Lower lobe of right lung (tissue), 2 donors: ENCODE measurements around the gene SPATA19. TPM values are rescaled to one million over a fixed set of nuclear protein-coding genes. Genes with fewer than 3 reads are reported as not detected.

Source experiments
- ATAC-seq, 2 donors: fragments of 200-7000 bp; cut with Tn5 transposase; one replicate each; pipeline ENCODE4 v1.9.1; 2020 to 2022; ENCODE audit warnings: mild to moderate bottlenecking in 2 of 2, moderate library complexity in 2 of 2
- DNase-seq: peaks from one replicate; pipeline ENCODE4 v3.0.0-alpha.2; 2020
- H3K27ac ChIP-seq: fragments of 200-600 bp; one replicate; pipeline ENCODE4 v1.8.0; 2022
- H3K27me3 ChIP-seq: fragments of 200-600 bp; one replicate; pipeline ENCODE4 v1.8.0; 2022; ENCODE audit warnings: low read depth
- H3K36me3 ChIP-seq: fragments of 200-600 bp; one replicate; pipeline ENCODE4 v1.8.0; 2022; ENCODE audit warnings: mild to moderate bottlenecking
- H3K4me1 ChIP-seq: fragments of 200-600 bp; one replicate; pipeline ENCODE4 v1.8.0; 2022
- H3K4me3 ChIP-seq: fragments of 200-600 bp; one replicate; pipeline ENCODE4 v1.8.0; 2022; ENCODE audit warnings: mild to moderate bottlenecking
- H3K9me3 ChIP-seq: fragments of 200-600 bp; one replicate; pipeline ENCODE4 v1.8.0; 2022
- CTCF ChIP-seq: fragments of 200-600 bp; IDR thresholded peaks from one replicate; pipeline ENCODE4 v1.8.0; 2022; ENCODE audit warnings: antibody characterized with exemption, mild to moderate bottlenecking
- intact Hi-C: fragments of 100-400 bp; cut with DNase I; formaldehyde crosslinking; loops from one replicate; pipeline ENCODE4 v1.11.0; 2022
- total RNA-seq: library from RNA; stranded (reverse); fragmentation: NEBNext Ultra II Directional; extraction: Animal tissue kit (Norgen Biotek cat#: 25700); gene quantifications from one replicate; pipeline ENCODE4 v1.2.1, GENCODE V29; 2021
- donor health status: DM: no; HTN: yes; CAD: no; lungs with severe emphysema.

The SPATA19 gene
- total RNA-seq, 1 donor from 2014 or later, result not detected

GRCh38 chr11:133797554-133797953, 47.8 kb downstream of the SPATA19 start:
- DNase-seq (no peak), ATAC-seq (no peak)
- intact Hi-C loops, result no loop called here
- no peak overlapping the region for H3K27ac ChIP-seq
- H3K4me3 ChIP-seq, result no peak overlapping the region
- H3K9me3 ChIP-seq, result no peaks in the 10 kb centered on the region
- TF ChIP-seq CTCF, result no peak
- H3K27me3 ChIP-seq, result no peaks in the 10 kb centered on the region
- no peaks in the 10 kb centered on the region for H3K4me1 ChIP-seq
- H3K36me3 ChIP-seq, result no peaks in the 10 kb centered on the region

- ATAC-seq, result no peak
- no peaks in the 10 kb centered on the region for H3K36me3 ChIP-seq
- no peak for TF ChIP-seq CTCF
- H3K4me3 ChIP-seq, result no peak overlapping the region
- H3K27ac ChIP-seq, result no peak overlapping the region
- H3K4me1 ChIP-seq, result no peaks in the 10 kb centered on the region
- intact Hi-C loops, result no loop called here
- H3K9me3 ChIP-seq, result no peaks in the 10 kb centered on the region
- no peak for DNase-seq
- no peaks in the 10 kb centered on the region for H3K27me3 ChIP-seq
These were observed 49.1 kb downstream of the SPATA19 start for GRCh38 chr11:133796043-133796795.

GRCh38 chr11:133795088-133795487, 50.2 kb downstream of the SPATA19 start:
- DNase-seq (no peak), ATAC-seq (no peak)

GRCh38 chr11:133794205-133794604, 51.1 kb downstream of the SPATA19 start:
- no peaks in the 10 kb centered on the region for H3K9me3 ChIP-seq
- peaks cover 4% of the 10 kb centered on the region for H3K27me3 ChIP-seq
- no peaks in the 10 kb centered on the region for H3K36me3 ChIP-seq
- H3K4me1 ChIP-seq, result no peaks in the 10 kb centered on the region
- H3K4me3 ChIP-seq, result no peak overlapping the region
- DNase-seq (no peak), ATAC-seq (no peak)
- no peak for TF ChIP-seq CTCF
- intact Hi-C loops, result no loop called here
- H3K27ac ChIP-seq, result no peak overlapping the region

More at GRCh38 chr11:133795088-133795487, 50.2 kb downstream of the SPATA19 start:
- intact Hi-C loops, result no loop called here
- TF ChIP-seq CTCF, result no peak
- H3K36me3 ChIP-seq, result no peaks in the 10 kb centered on the region
- H3K27me3 ChIP-seq, result peaks cover 1% of the 10 kb centered on the region
- H3K4me1 ChIP-seq, result no peaks in the 10 kb centered on the region
- H3K27ac ChIP-seq, result no peak overlapping the region
- no peak overlapping the region for H3K4me3 ChIP-seq
- H3K9me3 ChIP-seq, result no peaks in the 10 kb centered on the region

GRCh38 chr11:133793271-133794035, 51.9 kb downstream of the SPATA19 start:
- DNase-seq, result no peak
- intact Hi-C loops, result no loop called here
- peaks cover 4% of the 10 kb centered on the region for H3K27me3 ChIP-seq
- no peak for TF ChIP-seq CTCF
- no peaks in the 10 kb centered on the region for H3K36me3 ChIP-seq
- no peak for ATAC-seq
- H3K4me1 ChIP-seq, result no peaks in the 10 kb centered on the region
- no peak overlapping the region for H3K4me3 ChIP-seq
- no peak overlapping the region for H3K27ac ChIP-seq
- no peaks in the 10 kb centered on the region for H3K9me3 ChIP-seq
